Glomerular visceral epithelial cell (primary cell): ENCODE results near the gene KCNJ11.
A peak's percentile ranks its signal among the peaks of the same experiment; 100 is the strongest.

ENCODE experiments used
- DNase-seq: peaks from one replicate; pipeline ENCODE4 v3.0.0-alpha.2; 2016; ENCODE audit errors: extremely low spot score

KCNJ11 gene

DNA sequence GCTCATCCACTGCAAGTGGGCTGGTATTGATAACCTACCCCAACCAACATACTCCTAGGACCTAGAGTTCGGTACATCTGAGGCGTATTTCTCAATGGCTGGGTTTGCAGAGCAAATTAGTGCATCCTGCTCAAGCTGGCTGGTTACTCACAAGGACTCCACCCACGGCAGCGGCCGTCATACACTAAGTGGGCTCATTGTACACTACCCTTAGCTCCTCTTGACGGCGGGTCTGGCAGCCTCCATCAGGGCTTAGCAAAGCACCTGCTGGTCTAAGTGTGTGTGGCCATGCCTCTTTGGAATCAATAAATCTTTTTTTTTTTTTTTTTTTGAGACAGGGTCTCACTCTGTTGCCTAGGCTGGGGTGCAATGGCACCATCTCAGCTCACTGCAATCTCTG is 20.2 kb upstream of the KCNJ11 start:
- no peak for DNase-seq

DNA sequence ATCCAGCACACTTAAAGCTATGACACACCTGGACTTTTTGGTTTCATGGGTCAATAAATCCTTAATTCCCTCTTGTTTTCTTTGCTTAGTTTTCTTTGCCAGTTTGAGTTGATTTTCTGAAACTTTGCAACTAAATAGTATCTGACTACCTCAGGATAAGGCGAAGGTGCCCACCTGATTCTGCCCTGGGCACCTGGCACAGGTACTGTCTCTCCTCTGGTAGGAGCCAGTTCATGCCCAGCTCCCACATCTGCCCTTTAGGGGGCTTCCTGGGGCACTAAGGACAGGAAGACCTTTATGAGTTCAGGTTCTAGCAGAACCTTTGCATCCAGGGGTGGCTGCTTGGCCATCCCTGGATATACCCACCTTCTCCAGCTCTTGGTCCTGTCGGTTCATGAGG is 19.6 kb upstream of the KCNJ11 start:
- no peak for DNase-seq

DNA sequence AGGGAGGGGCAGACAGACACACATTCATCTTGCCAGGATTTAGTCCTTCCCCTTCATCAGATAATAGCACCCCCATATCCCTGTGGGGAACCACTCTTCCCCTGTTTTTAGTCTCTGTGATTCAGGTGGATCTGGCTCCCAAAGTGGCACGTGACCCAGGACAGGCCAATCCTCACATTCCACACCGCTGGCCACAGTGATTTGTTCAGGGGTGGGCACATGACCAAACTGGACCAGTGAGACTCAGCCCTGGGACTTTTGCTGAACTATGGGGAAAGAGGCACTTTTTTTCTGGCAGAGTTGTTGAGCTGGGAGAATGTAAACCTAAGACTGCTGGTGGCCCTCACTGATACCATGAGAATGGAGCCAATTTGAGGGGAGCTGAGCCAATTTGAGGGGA is 19.1 kb upstream of the KCNJ11 start:
- no peak for DNase-seq

DNA sequence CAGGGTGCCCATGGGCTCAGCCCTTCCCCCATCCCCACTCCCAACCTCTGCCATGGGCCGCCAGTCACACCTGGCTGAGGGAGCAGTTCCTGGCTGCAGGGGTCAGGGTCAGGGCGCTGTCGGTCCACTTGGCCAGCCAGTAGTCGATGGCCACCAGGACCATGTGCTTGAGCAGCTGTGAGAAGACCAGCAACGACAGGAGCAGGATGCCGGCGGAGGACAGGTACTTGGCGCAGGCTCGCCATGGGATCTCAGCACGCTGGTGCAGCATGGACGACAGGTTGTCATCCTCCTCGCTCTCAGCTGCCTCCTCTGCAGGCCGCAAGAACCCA is 18.3 kb upstream of the KCNJ11 start:
- DNase-seq = no peak

DNA sequence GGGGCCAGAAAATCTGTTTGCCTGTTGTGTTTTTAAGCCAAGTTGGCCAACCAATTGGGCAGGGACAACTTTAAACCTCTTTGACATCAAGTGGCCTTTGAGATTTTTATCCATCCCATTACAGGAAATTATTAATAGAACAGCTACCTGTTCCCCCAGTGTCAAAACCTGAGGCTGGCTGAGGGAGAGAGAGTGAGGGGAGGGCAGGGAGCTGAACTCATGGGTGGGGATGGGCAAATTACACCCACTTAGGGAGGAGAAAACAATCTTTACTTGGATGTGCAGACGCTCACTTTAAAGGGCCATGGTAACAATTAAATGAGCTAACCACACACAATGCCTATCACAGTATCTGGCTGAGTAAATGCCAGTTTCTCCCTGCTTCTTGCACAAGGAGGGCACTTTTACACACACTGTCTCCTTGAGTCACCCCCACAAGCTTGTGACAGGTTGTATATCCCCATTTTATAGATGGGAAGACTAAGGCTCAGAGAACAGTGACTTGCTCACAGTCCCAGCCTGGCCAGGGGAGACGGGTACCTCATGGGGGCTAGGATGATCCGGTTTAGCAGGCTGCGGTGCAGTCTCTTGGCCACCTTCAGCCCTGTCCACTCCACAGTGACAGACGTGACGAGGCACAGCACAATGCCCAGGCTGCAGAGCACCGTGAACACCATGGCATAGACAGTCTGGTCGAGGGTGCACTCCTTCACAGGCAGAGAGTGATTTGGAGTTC is 17.8 kb upstream of the KCNJ11 start:
- no peak for DNase-seq

DNA sequence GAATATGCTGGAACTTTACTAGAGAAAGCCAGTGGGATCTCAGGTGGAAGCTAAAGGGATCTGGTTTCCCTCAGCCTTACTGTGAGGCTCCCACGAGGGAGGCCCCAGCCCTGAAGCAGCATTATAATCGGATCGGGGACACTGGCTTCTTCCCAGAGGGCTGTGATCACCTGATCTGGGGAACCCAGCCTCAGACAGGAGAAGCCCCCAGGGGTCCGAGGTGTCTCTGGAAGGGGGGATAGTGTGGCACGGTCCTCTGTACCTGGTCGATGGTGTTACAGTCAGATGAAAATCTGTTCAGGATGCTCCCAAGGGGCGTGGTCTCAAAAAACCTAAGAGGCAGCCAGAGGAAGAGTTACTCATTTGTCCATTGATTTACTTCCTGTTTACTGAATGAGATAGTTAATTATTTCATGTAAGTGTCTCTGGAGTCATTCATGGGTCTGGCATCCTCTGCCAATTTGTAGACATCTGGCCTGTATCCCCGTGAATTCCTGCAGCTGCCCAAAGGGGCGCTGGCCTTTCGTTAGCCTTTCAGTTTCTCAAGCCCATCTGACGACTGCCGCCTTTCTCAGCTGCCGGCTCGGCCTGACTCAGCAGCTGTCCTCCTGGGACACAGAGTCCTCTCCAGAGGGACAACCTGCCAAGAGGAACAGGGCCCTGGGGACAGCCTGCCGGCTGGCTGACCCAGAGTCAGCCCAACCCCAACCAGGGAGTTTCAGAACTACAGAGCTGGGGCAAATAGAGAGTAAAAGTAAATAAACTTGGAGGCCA is 17.0 kb upstream of the KCNJ11 start:
- DNase-seq = peak; percentile 27

DNA sequence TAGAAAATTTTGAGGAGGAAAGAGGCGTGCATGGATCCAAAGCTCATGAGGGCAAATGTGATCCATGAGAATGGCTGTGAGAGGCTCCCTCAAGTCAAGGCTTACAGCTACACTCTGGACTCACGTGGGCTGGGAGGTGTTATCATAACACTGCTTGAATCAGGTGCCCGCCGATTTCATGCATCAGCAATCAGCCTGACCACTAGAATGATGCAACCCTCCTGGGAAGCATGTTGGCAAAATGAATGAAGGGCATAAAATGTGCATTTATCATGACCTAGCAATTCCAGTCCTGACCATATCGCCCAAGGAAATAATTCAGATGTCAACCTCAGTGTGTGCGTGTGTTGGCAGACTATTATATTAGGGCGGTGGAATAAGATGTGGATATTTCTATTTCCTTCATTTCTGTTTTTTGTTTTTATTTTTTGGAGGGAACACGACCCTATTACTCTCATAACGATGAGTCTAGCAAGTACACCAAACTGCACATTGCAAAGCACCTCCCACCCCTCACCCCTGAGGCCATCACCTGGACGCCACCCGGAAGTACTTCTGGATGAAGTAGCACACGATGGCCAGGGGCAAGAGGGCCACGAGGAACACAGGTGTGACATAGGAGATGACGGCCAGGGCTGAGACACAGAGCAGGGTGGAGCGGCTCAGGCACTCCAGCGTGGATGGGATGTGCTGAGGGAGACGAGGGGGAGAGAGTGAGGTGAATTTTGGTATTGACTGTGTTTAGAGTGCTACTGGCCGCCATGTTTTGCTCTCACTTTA is 15.7 kb upstream of the KCNJ11 start:
- DNase-seq = peak; percentile 76

DNA sequence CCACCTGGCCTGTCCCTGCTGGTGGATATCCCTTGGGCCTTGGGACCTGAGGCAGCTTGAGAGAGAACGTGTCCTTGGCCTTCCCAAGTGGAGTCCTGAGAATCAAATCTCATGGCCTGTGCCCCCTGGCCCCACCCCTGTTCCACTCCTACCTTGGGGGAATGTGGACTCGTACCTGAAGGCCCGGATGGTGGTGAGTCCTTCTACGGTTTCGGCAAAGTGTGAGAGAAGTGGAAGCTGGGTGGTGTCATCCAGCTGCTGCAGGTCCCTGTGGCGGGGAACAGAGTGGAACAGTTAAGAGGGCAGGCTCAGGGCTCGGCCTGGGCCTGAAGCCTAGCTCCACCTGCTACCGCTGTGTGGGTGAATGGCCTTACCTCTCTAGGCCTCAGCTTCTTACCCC is 14.0 kb upstream of the KCNJ11 start:
- DNase-seq = no peak

DNA sequence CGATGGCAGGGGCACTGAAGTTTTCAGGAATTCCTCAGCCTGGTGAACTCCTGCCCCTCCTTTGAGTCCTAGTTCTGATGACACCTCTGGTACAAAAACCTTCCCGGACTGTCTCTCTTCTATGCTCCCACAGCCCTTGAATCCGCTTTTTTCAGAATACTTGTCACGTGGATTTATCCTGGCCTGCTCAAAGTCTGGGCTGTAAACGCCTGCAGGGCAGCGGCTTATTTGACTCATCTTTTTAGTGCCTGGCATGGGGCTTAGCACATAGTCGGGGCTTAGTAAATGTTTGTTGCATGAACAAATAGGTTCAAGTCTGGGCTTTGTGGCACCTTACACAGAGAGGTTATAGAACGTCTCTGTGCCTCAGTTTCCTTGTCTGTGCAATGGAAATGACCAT is 13.4 kb upstream of the KCNJ11 start:
- no peak for DNase-seq

DNA sequence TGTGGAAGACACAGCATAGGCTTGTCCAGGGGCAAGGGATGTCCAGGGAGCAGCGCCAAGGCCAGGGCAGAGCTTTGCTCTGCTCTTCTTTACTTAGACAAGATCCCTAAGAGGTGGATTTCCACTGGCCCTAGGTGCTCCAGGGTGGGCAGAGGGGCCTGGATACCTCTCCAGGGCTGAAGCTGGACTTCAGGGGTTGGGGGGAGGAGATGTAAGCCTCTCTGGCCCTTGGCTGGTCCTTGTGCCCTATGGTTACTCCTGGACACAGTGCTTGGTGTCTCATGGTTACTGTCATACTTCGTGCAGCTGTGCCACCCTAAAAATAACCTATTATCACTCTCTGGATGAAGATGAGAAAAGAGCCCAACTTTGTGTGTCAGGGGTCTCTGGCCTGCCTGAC is 12.9 kb upstream of the KCNJ11 start:
- DNase-seq = no peak

DNA sequence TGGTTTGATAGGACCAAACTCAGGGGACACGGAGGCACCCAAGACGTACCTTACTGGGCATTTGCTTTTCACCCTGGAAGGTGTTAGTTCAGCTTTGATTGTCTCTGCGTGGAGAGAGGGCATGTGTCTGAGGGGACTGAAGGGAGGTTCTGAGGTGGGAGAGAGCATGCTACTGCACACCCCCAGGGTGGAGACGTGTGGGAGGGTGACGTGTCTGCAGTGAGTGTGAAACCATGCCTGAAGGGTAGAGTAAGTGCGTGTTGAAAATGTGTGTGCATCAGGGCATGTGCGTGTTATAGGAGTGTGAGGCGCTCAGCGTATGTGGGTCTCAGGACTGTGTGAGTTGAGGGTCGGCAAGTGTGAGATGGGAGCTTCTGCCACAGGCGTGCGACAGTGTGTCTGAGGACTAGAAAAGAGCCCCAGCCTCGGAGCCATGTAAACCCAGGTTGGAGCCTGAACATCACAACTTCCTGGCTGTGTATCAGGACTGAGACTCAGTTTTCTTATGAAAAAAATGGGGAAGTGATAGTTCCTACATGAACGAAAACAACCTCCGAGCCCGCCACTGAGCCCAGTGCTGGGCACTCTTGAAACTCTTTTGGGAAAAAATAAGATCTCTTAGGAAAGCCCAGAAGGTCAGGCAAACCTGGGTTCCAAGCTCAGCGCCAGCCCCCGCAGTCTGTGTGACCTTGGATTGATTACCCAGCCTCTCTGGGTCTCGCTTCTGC is 11.8 kb upstream of the KCNJ11 start:
- DNase-seq = no peak

DNA sequence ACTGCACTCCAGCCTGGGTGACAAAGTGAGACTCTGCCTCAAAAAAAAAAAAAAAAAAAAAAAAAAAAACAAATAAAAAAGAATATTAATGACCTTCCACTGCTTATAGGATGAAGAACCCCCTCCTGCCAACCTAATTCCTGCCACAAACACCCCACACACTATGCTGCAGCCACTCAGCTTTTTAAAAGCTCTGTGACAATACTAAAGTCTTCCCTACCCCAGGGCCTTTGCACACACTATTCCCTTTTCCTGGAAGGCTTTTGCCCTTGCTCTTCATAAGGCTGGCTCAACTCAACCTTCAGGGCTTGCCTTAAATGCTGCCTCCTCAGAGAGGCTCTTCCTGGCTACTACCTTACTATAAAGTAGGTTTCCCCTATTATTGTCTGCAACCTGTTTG is 10.8 kb upstream of the KCNJ11 start:
- no peak for DNase-seq

DNA sequence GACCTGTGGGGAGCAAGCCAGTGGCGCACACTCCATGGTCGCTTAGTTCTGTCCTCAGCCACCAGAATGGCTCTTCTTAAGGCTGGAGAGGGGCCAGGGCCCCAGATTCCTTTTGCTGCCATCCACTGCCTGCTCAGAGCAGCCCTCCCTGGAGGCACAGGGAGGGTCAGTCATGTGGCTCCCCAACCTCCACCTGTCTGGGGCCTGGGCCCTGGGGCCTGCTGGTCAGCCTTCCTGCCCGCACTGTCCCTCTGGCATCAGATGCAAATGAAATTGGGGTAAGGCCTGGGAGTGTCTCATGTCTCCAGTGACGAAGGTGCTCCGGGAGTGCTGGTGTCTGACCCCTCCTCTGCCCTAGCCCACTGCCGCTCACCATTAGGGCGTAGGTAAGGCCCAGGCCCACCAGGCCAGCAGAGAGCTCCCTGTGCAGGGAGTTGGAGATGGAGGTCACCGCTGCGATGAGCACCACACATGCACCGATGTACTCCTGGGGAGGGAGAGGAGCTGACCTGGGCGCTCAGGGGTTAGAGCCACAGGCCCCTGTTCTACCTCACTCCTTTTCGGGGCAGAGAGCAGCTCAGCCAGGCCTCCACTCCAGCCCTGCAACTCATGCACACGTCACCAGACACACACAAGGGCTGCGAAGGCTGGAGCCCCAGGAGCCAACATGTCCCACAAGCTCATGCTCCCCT is 9.0 kb upstream of the KCNJ11 start:
- no peak for DNase-seq

DNA sequence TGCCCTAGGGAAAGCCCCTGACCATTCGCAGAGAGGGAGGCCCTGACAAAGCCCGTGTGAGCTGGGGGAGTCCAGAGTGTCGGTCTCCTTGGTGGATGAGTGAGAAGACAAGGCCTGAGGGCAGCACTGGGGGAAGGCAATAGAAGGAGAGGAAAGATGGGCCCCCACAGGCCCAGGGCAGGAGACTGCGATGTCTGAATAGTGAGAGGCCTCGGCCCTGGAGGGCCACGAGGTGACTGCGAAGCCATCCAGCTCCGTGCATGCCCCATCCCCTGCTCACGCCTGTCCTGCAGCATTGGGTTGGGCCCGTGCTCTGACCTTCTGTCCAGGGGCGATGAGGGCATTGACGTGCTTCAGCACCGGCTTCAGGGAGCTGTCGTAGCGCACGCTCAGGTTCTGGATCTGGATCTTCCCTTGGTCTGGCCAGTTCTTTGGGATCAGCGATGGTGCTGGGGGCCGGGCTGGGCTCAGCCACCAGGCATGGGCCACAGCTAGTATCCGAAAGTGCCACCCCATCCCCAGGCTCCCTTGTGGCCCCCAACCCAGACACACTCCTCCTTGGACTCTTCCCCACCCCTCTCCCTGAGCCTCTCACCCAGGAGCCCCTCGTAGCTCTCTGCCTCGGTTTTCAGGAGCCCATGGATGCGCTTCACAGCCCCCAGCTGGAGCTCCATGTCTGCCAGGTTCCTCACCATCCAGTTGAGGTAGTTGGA is 8.3 kb upstream of the KCNJ11 start:
- no peak for DNase-seq

DNA sequence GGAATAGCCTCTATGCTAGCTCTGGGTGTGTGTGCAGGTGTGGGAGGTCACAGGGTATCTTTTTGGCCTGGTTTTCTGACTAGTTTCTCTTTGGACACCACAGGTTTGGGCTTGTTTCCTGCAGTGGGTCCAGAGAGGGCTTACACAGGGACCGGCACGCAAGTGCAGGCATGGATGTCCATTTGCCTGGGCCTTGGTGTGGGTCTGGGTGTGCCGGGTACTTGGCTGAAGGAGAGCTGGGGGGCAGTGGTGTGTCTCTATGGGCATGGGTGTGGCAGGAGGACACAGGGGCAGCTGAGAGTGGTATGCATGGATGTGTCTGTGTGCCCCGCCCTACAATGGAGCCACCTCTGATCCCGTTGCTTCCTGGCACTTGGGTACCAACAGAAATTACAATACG is 7.5 kb upstream of the KCNJ11 start:
- DNase-seq = no peak

DNA sequence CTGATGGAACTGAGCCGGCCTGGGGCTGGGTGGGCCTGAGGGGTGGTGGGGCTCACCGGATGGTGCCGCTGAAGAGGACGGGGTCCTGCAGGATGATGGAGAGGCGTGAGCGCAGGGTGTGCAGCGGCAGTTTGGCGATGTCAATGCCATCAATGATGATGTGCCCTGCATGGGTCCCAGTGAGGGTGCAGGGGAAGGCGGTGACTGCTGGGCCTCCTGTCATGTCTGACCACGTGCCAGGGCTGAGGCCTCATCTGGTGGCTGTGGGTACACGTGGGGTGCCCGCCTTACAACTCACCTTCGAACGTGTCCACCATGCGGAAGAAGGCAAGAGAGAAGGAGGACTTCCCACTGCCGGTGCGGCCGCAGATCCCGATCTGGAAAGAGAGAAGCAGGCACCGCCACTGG is 7.1 kb upstream of the KCNJ11 start:
- no peak for DNase-seq

DNA sequence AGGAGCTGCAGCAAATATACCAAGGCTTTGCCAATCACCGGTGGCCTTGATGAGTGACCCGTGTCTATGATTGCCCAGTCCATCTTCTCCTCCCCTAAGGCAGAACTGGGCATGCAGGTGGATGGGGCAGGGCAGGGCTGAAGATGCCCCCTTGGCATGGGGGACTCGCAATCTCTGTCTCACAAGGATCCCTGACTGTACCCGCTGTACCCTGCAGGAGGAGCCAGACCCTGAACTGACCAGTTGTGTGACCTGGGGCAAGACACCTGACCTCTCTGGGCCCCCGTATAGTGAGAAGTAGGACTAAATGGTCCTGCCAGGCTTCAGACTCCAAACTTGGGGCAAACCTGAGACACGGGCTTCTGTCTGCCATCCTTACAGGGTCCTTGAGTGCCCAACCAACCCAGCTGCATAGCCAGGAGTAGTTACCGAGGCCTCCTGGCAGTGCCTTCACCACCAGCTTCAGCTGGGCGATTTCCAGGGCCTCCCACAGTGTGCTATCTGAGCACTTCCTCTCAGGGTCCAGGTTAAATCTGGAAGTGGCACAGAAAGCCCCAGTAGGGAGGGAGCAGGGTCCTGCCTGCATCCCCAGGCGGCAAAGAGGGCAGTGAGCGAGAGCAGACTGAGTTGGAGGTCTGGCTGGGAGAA is 6.4 kb upstream of the KCNJ11 start:
- no peak for DNase-seq

DNA sequence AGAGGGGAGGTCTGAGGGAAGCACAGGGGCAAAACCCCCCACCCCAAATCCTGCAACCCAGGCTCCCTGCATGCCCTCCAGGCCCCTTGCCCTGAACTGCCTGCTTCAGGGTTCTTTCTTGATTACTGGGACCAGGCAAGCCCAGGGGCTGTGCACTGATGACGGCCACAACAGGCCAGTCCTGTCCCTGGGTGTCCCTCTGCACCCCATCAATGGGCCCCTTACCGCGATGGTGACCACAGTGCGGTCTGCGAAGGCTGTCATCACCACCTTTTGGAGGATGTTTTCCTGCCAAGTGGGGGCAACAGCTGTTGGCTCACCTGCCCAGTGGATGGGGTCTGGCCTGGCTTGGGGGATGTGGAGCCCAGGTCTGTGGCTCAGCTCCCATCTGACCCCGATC is 5.0 kb upstream of the KCNJ11 start:
- DNase-seq = no peak

DNA sequence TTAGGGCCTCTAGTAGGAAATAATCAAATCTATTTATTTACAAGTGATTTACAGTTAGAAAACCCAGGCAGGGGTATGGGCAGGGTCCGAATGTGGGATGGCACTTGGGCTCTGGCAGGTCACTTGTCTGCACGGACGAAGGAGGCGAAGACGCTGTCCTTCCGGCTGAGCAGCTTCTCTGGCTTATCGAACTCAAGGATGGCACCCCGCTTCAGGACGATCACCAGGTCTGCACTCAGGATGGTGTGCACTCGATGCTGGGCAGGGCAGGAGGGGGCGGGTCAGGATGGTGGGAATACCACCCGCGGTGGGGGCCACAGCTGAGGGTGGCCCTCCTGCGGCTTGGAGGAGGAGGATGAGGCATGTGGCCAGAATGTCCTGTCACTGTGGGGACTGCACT is 4.4 kb upstream of the KCNJ11 start:
- DNase-seq = no peak
